ENCODE results near the gene AGT. TPM values are rescaled to one million over a fixed set of nuclear protein-coding genes. Genes with fewer than 3 reads are reported as not detected.
A peak's percentile ranks its signal among the peaks of the same experiment; 100 is the strongest.

The AGT gene
- 0.20 TPM for polyA plus RNA-seq (2013, experiment 1 of 2)
- polyA plus RNA-seq (2013, experiment 2 of 2), result 0.22 TPM

- Histone ChIP-seq H2BK120ac (ENCODE audit: low read depth, low read length) (no peak within 1 kb of the TSS), H3K9me3 (replicated peaks in 1 of 2; ENCODE audit: control insufficient read depth in 2 of 2, insufficient read depth in 1 of 2, low read depth in 1 of 2, low read length in 2 of 2) (no peaks in the 10 kb centered on the region), H3K14ac (ENCODE audit: low read length) (no peak within 1 kb of the TSS), H3K27me3 (ENCODE audit: control insufficient read depth in 3 of 3, insufficient read depth in 3 of 3, low read depth in 1 of 3, low read length in 3 of 3) (peaks cover 0 to 16% (median 0%) of the 10 kb centered on the region in 3 experiments), H2BK5ac (ENCODE audit: low read length) (peak within 1 kb of the TSS; percentile 20), H3K23ac (ENCODE audit: low read depth, low read length, poor library complexity) (no peak within 1 kb of the TSS), H3K79me1 (ENCODE audit: low read depth, low read length) (no peaks in the 10 kb centered on the region), H3K18ac (ENCODE audit: low read length) (peak within 1 kb of the TSS; percentile 22), H2BK15ac (ENCODE audit: low read length) (no peak within 1 kb of the TSS), H3K9ac (ENCODE audit: low read depth, low read length, poor library complexity) (peak within 1 kb of the TSS; percentile 73), H2AFZ (ENCODE audit: low read length) (peak within 1 kb of the TSS; percentile 83), H4K8ac (ENCODE audit: low read depth, low read length) (peak within 1 kb of the TSS; percentile 78), H2AK5ac (ENCODE audit: low read depth, low read length) (no peak within 1 kb of the TSS), H3K4me2 (ENCODE audit: insufficient read depth, low read length, poor library complexity, severe bottlenecking) (no peak within 1 kb of the TSS), H3K4me3 (ENCODE audit: low read length in 2 of 2) (no peak within 1 kb of the TSS), H2BK12ac (ENCODE audit: low read length) (no peak within 1 kb of the TSS), H3K36me3 (replicated peaks in 1 of 2; ENCODE audit: control insufficient read depth in 2 of 2, insufficient read depth in 2 of 2, low read length in 2 of 2) (no peaks in the 10 kb centered on the region), H3K4ac (ENCODE audit: low read length) (no peak within 1 kb of the TSS), H3K4me1 (ENCODE audit: control insufficient read depth in 2 of 2, insufficient read depth in 1 of 2, low read depth in 1 of 2, low read length in 2 of 2) (peaks cover 6 to 11% of the 10 kb centered on the region in 2 donors), H4K91ac (ENCODE audit: low read depth, low read length, poor library complexity) (no peak within 1 kb of the TSS), H3K27ac (replicated peaks; ENCODE audit: low read length) (no peak within 1 kb of the TSS)
- no peak for DNase-seq (ENCODE audit: low spot score)
- WGBS, 2 donors (ENCODE audit: extremely low coverage in 2 of 2, insufficient read length in 2 of 2, insufficient replicate concordance in 1 of 2), result no CpG with 5 or more reads among the region's 24 CpGs
These were observed at the start of gene AGT for GRCh38 chr1:230713915-230714764. TSS of gene AGT (minus strand) at chr1:230714122. CDS start at chr1:230710823, 3,299 bp downstream.

GRCh38 chr1:230761443-230762167 is 47.7 kb upstream of the AGT start:
- peak overlapping the region in 1 of 2 donors; percentile 44 for H3K4me3 ChIP-seq (ENCODE audit: low read length in 2 of 2)
- H3K14ac ChIP-seq (ENCODE audit: low read length), result no peak overlapping the region
- no peaks in the 10 kb centered on the region for H3K36me3 ChIP-seq (replicated peaks in 1 of 2; ENCODE audit: control insufficient read depth in 2 of 2, insufficient read depth in 2 of 2, low read length in 2 of 2)
- H2AFZ ChIP-seq (ENCODE audit: low read length), result no peak overlapping the region
- no peak for DNase-seq (ENCODE audit: low spot score)
- H3K4me2 ChIP-seq (ENCODE audit: insufficient read depth, low read length, poor library complexity, severe bottlenecking), result no peak overlapping the region
- H2BK120ac ChIP-seq (ENCODE audit: low read depth, low read length), result no peak overlapping the region
- no peak overlapping the region for H2BK5ac ChIP-seq (ENCODE audit: low read length)
- H2AK5ac ChIP-seq (ENCODE audit: low read depth, low read length), result peak overlapping the region; percentile 2
- peak overlapping the region; percentile 5 for H3K9ac ChIP-seq (ENCODE audit: low read depth, low read length, poor library complexity)
- peaks cover 0 to 27% (median 0%) of the 10 kb centered on the region in 3 experiments for H3K27me3 ChIP-seq (ENCODE audit: control insufficient read depth in 3 of 3, insufficient read depth in 3 of 3, low read depth in 1 of 3, low read length in 3 of 3)
- no peak overlapping the region for H2BK15ac ChIP-seq (ENCODE audit: low read length)
- H4K8ac ChIP-seq (ENCODE audit: low read depth, low read length), result no peak overlapping the region
- no peak overlapping the region for H3K27ac ChIP-seq (replicated peaks; ENCODE audit: low read length)
- H4K91ac ChIP-seq (ENCODE audit: low read depth, low read length, poor library complexity), result no peak overlapping the region
- H3K18ac ChIP-seq (ENCODE audit: low read length), result no peak overlapping the region
- H3K4me1 ChIP-seq (ENCODE audit: control insufficient read depth in 2 of 2, insufficient read depth in 1 of 2, low read depth in 1 of 2, low read length in 2 of 2), result peaks cover 0 to 6% of the 10 kb centered on the region in 2 donors
- H3K79me1 ChIP-seq (ENCODE audit: low read depth, low read length), result no peaks in the 10 kb centered on the region
- no peak overlapping the region for H2BK12ac ChIP-seq (ENCODE audit: low read length)
- peaks cover 0 to 5% of the 10 kb centered on the region in 2 donors for H3K9me3 ChIP-seq (replicated peaks in 1 of 2; ENCODE audit: control insufficient read depth in 2 of 2, insufficient read depth in 1 of 2, low read depth in 1 of 2, low read length in 2 of 2)
- no CpG with 5 or more reads among the region's 8 CpGs for WGBS, 2 donors (ENCODE audit: extremely low coverage in 2 of 2, insufficient read length in 2 of 2, insufficient replicate concordance in 1 of 2)
- H3K23ac ChIP-seq (ENCODE audit: low read depth, low read length, poor library complexity), result no peak overlapping the region
- no peak overlapping the region for H3K4ac ChIP-seq (ENCODE audit: low read length)

GRCh38 chr1:230760360-230760827 is 46.5 kb upstream of the AGT start:
- Histone ChIP-seq H2AK5ac (ENCODE audit: low read depth, low read length) (no peak overlapping the region), H2BK12ac (ENCODE audit: low read length) (no peak overlapping the region), H3K9ac (ENCODE audit: low read depth, low read length, poor library complexity) (no peak overlapping the region), H4K91ac (ENCODE audit: low read depth, low read length, poor library complexity) (no peak overlapping the region), H3K4ac (ENCODE audit: low read length) (no peak overlapping the region), H2BK120ac (ENCODE audit: low read depth, low read length) (no peak overlapping the region), H2BK15ac (ENCODE audit: low read length) (no peak overlapping the region), H2BK5ac (ENCODE audit: low read length) (no peak overlapping the region), H3K9me3 (replicated peaks in 1 of 2; ENCODE audit: control insufficient read depth in 2 of 2, insufficient read depth in 1 of 2, low read depth in 1 of 2, low read length in 2 of 2) (peaks cover 0 to 5% of the 10 kb centered on the region in 2 donors), H3K27me3 (ENCODE audit: control insufficient read depth in 3 of 3, insufficient read depth in 3 of 3, low read depth in 1 of 3, low read length in 3 of 3) (peaks cover 0 to 27% (median 0%) of the 10 kb centered on the region in 3 experiments), H3K27ac (replicated peaks; ENCODE audit: low read length) (no peak overlapping the region), H3K18ac (ENCODE audit: low read length) (no peak overlapping the region), H3K4me2 (ENCODE audit: insufficient read depth, low read length, poor library complexity, severe bottlenecking) (no peak overlapping the region), H3K79me1 (ENCODE audit: low read depth, low read length) (no peaks in the 10 kb centered on the region), H3K36me3 (replicated peaks in 1 of 2; ENCODE audit: control insufficient read depth in 2 of 2, insufficient read depth in 2 of 2, low read length in 2 of 2) (no peaks in the 10 kb centered on the region), H3K14ac (ENCODE audit: low read length) (no peak overlapping the region), H3K23ac (ENCODE audit: low read depth, low read length, poor library complexity) (no peak overlapping the region), H4K8ac (ENCODE audit: low read depth, low read length) (no peak overlapping the region), H3K4me1 (ENCODE audit: control insufficient read depth in 2 of 2, insufficient read depth in 1 of 2, low read depth in 1 of 2, low read length in 2 of 2) (peaks cover 0 to 6% of the 10 kb centered on the region in 2 donors), H3K4me3 (ENCODE audit: low read length in 2 of 2) (no peak overlapping the region), H2AFZ (ENCODE audit: low read length) (no peak overlapping the region)
- no CpG with 5 or more reads among the region's 7 CpGs for WGBS, 2 donors (ENCODE audit: extremely low coverage in 2 of 2, insufficient read length in 2 of 2, insufficient replicate concordance in 1 of 2)
- no peak for DNase-seq (ENCODE audit: low spot score)

Measured in neuronal stem cell (in vitro differentiated cells).